Measurements from ENCODE around the gene CCNC.
A peak's percentile ranks its signal among the peaks of the same experiment; 100 is the strongest.

The CCNC gene

GRCh38 chr6:99547526-99547925 lies 20.9 kb downstream of the CCNC start:
- DNase-seq: no peak

DNA sequence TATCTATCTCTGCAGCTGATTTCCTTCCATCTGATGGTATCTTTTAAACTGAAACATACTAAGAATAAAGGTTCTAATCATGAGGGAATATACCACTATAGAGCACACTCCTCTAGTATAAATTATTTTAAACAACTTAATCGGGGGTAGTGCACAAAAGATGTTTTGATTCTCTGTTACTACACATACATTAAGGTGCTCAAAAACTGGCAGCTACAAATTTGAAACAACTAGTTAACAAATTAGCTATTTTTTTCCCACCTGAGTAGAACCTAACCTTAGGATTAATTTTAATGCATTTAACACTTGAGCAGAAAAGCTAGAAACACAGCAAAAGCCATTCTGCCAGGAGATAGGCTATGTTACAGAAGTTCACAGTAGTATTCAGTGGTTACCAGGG lies 23.0 kb downstream of the CCNC start:
- no peak for DNase-seq

GRCh38 chr6:99543968-99544367 lies 24.5 kb downstream of the CCNC start:
- DNase-seq: no peak

- no peak for DNase-seq
These were observed 37.8 kb downstream of the CCNC start for GRCh38 chr6:99530627-99531026.

DNA sequence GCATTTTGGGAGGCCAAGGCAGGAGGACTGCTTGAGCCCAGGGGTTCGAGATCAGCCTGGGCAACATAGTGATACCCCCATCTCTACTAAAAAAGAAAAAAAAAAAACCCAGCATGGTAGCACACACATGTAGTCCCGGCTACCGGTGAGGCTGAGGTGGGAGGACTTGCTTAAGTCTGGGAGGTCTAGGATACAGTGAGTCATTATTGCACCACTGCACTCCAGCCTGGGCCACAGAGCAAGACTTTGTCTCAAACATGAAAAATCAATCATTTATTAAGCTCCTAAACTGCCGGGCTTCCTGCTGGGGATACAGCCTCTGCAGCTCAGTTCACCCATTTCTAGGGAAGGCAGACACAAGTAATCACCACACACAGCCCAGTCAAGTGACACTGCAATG lies 45.9 kb downstream of the CCNC start:
- peak; percentile 38 for DNase-seq

- peak; percentile 57 for DNase-seq
These were observed 46.8 kb downstream of the CCNC start for GRCh38 chr6:99521633-99522151.

DNA sequence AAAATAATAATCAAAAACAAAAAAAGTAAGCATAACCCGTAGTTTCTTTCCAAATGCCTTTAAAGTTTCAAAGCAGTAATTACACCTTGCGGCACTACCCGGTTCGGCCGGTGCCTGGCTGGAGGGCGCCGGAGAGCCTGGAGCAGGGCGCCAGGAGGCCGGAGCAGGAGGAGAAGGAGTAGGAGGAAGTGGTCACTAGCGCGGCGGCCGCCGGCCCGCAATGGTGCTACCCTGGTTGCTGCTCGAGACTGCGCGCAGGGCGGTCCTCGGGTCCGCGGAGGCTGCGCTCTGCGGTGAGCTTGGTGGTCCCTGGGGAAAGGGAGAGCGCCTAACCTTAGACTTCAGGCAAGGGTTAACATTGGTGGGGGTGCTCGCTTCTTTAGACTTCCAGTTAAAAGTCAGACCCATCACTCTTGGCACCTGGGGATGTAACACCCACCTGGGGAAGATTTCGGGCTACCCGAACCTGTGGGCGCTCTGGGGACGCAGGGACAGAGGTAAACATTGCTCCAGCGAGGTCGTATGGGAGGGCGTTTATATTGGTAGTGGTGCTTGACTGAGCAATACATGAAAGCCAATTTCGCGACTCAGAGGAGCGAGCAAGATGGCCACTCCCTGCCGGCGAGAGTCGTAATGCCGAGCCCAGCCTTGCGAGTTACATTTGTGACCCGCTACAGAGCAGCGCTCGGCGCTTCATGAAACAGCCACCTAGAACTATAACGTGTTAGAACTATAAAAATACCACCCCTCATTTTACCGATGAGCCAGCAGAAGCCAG lies 47.4 kb downstream of the CCNC start:
- DNase-seq: peak; percentile 81

- no peak for DNase-seq
These were observed 49.0 kb downstream of the CCNC start for GRCh38 chr6:99519446-99519845.

- peak; percentile 24 for DNase-seq
These were observed 54.4 kb downstream of the CCNC start for GRCh38 chr6:99514089-99514488.

- no peak for DNase-seq
These were observed 56.4 kb downstream of the CCNC start for GRCh38 chr6:99512033-99512432.

- no peak for DNase-seq
These were observed 60.8 kb downstream of the CCNC start for GRCh38 chr6:99507648-99508047.

DNA sequence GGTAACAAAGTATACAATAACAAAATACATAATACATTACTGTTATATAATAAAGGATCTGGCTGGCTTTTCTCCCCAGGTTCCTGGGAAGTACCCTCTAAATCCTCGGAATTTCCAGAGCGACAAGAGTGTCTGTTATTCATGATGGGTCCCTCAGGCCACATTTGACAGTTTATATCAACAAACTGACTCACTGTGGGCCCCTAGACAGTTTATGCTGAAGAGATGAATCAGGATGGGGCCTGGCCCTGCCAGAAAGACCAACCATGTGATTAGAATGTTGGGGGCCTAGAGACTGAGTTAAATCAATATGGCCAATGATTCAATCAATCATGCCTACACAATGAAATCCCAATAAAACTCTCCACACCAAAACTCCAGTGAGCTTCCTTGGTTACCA lies 66.7 kb downstream of the CCNC start:
- DNase-seq: no peak

GRCh38 chr6:99498421-99498820 lies 70.0 kb downstream of the CCNC start:
- DNase-seq: no peak

GRCh38 chr6:99495466-99495865 lies 73.0 kb downstream of the CCNC start:
- DNase-seq: no peak
